Subcutaneous abdominal adipose tissue (tissue), 5 donors: ENCODE measurements around the gene CPS1.

Experiments
- H3K27ac ChIP-seq: one replicate; pipeline ENCODE4 v1.7.0; 2013; ENCODE audit warnings: low read depth, mild to moderate bottlenecking, inconsistent platforms, low read length, moderate library complexity
- H3K27me3 ChIP-seq, 5 donors: one replicate each; pipeline ENCODE4 v1.7.0; 2013; ENCODE audit warnings: low read length in 5 of 5, inconsistent platforms in 1 of 5; ENCODE audit not compliant: control insufficient read depth in 5 of 5, insufficient read depth in 4 of 5
- H3K36me3 ChIP-seq, 5 donors: one replicate each; pipeline ENCODE4 v1.7.0; 2013; ENCODE audit warnings: low read length in 5 of 5; ENCODE audit not compliant: control insufficient read depth in 5 of 5, insufficient read depth in 5 of 5
- H3K4me1 ChIP-seq, 5 donors: one replicate each; pipeline ENCODE4 v1.7.0; 2013; ENCODE audit warnings: low read length in 5 of 5, mild to moderate bottlenecking in 3 of 5, moderate library complexity in 1 of 5; ENCODE audit not compliant: control insufficient read depth in 5 of 5, insufficient read depth in 5 of 5
- H3K4me3 ChIP-seq, 5 donors: one replicate each; pipeline ENCODE4 v1.7.0; 2013; ENCODE audit warnings: low read length in 5 of 5, low read depth in 1 of 5
- H3K9ac ChIP-seq, 5 donors: one replicate each; pipeline ENCODE4 v1.7.0; 2013; ENCODE audit warnings: low read length in 5 of 5, mild to moderate bottlenecking in 4 of 5, moderate library complexity in 3 of 5
- H3K9me3 ChIP-seq, 5 donors: one replicate each; pipeline ENCODE4 v1.7.0; 2013; ENCODE audit warnings: low read length in 5 of 5; ENCODE audit not compliant: control insufficient read depth in 5 of 5
- donor health status: healthy.
- donor health status: healthy.
- donor health status: healthy.
- donor health status: healthy.
- donor health status: healthy.

Gene CPS1

GRCh38 chr2:210561475-210561874 is 5.1 kb downstream of the CPS1 start:
- H3K27ac ChIP-seq, result no peak overlapping the region
- no peaks in the 10 kb centered on the region for H3K9me3 ChIP-seq
- no peak overlapping the region for H3K9ac ChIP-seq
- H3K4me1 ChIP-seq, result no peaks in the 10 kb centered on the region
- no peaks in the 10 kb centered on the region for H3K36me3 ChIP-seq
- H3K27me3 ChIP-seq, result no peaks in the 10 kb centered on the region
- no peak overlapping the region for H3K4me3 ChIP-seq

- H3K27me3 ChIP-seq, result no peaks in the 10 kb centered on the region
- no peak overlapping the region for H3K4me3 ChIP-seq
- H3K9me3 ChIP-seq, result no peaks in the 10 kb centered on the region
- H3K9ac ChIP-seq, result no peak overlapping the region
- H3K4me1 ChIP-seq, result no peaks in the 10 kb centered on the region
- no peak overlapping the region for H3K27ac ChIP-seq
- no peaks in the 10 kb centered on the region for H3K36me3 ChIP-seq
These were observed 5.7 kb downstream of the CPS1 start for GRCh38 chr2:210562091-210562490.

GRCh38 chr2:210562502-210563080 is 6.2 kb downstream of the CPS1 start:
- no peaks in the 10 kb centered on the region for H3K36me3 ChIP-seq
- no peak overlapping the region for H3K4me3 ChIP-seq
- H3K4me1 ChIP-seq, result no peaks in the 10 kb centered on the region
- H3K9ac ChIP-seq, result no peak overlapping the region
- H3K27me3 ChIP-seq, result no peaks in the 10 kb centered on the region
- H3K27ac ChIP-seq, result no peak overlapping the region
- H3K9me3 ChIP-seq, result no peaks in the 10 kb centered on the region

- no peaks in the 10 kb centered on the region for H3K36me3 ChIP-seq
- H3K9ac ChIP-seq, result no peak overlapping the region
- H3K27me3 ChIP-seq, result no peaks in the 10 kb centered on the region
- no peak overlapping the region for H3K4me3 ChIP-seq
- no peaks in the 10 kb centered on the region for H3K4me1 ChIP-seq
- H3K27ac ChIP-seq, result no peak overlapping the region
- no peaks in the 10 kb centered on the region for H3K9me3 ChIP-seq
These were observed 10.9 kb downstream of the CPS1 start for GRCh38 chr2:210567279-210567678.

- Histone ChIP-seq H3K4me3 (no peak overlapping the region), H3K4me1 (no peaks in the 10 kb centered on the region), H3K27me3 (no peaks in the 10 kb centered on the region), H3K9ac (no peak overlapping the region), H3K36me3 (no peaks in the 10 kb centered on the region), H3K9me3 (no peaks in the 10 kb centered on the region), H3K27ac (no peak overlapping the region)
These were observed 11.7 kb downstream of the CPS1 start for GRCh38 chr2:210568108-210568507.

GRCh38 chr2:210577263-210578071 is 21.1 kb downstream of the CPS1 start:
- H3K36me3 ChIP-seq, result no peaks in the 10 kb centered on the region
- H3K4me1 ChIP-seq, result peaks cover 0 to 3% (median 0%) of the 10 kb centered on the region in 5 donors
- no peaks in the 10 kb centered on the region for H3K27me3 ChIP-seq
- no peaks in the 10 kb centered on the region for H3K9me3 ChIP-seq
- H3K4me3 ChIP-seq, result no peak overlapping the region
- no peak overlapping the region for H3K9ac ChIP-seq
- H3K27ac ChIP-seq, result no peak overlapping the region

GRCh38 chr2:210584834-210585233 is 28.4 kb downstream of the CPS1 start:
- Histone ChIP-seq H3K27ac (no peak overlapping the region), H3K36me3 (no peaks in the 10 kb centered on the region), H3K4me1 (peaks cover 0 to 3% (median 0%) of the 10 kb centered on the region in 5 donors), H3K4me3 (no peak overlapping the region), H3K27me3 (no peaks in the 10 kb centered on the region), H3K9ac (no peak overlapping the region), H3K9me3 (no peaks in the 10 kb centered on the region)

GRCh38 chr2:210586381-210586780 is 30.0 kb downstream of the CPS1 start:
- no peak overlapping the region for H3K27ac ChIP-seq
- H3K4me3 ChIP-seq, result no peak overlapping the region
- no peaks in the 10 kb centered on the region for H3K4me1 ChIP-seq
- H3K9me3 ChIP-seq, result no peaks in the 10 kb centered on the region
- no peak overlapping the region for H3K9ac ChIP-seq
- H3K36me3 ChIP-seq, result no peaks in the 10 kb centered on the region
- H3K27me3 ChIP-seq, result no peaks in the 10 kb centered on the region

GRCh38 chr2:210591663-210592062 is 35.3 kb downstream of the CPS1 start:
- no peak overlapping the region for H3K4me3 ChIP-seq
- H3K4me1 ChIP-seq, result no peaks in the 10 kb centered on the region
- H3K9ac ChIP-seq, result no peak overlapping the region
- no peaks in the 10 kb centered on the region for H3K27me3 ChIP-seq
- H3K9me3 ChIP-seq, result no peaks in the 10 kb centered on the region
- H3K27ac ChIP-seq, result no peak overlapping the region
- H3K36me3 ChIP-seq, result no peaks in the 10 kb centered on the region

GRCh38 chr2:210592726-210593125 is 36.3 kb downstream of the CPS1 start:
- H3K27ac ChIP-seq, result no peak overlapping the region
- no peaks in the 10 kb centered on the region for H3K4me1 ChIP-seq
- no peak overlapping the region for H3K9ac ChIP-seq
- H3K9me3 ChIP-seq, result no peaks in the 10 kb centered on the region
- H3K4me3 ChIP-seq, result no peak overlapping the region
- no peaks in the 10 kb centered on the region for H3K27me3 ChIP-seq
- H3K36me3 ChIP-seq, result no peaks in the 10 kb centered on the region
